Endothelial cell of umbilical vein (primary cell): Measurements from ENCODE around the gene LSMEM2. TPM values are rescaled to one million over a fixed set of nuclear protein-coding genes. Genes with fewer than 3 reads are reported as not detected.

Experiments
- BruUV-seq: library from RNA; stranded (reverse); fragments of 400-500 nt; replicated peaks from 2 replicates; lab custom pipeline; 2021; lab: Mats Ljungman, UMichigan
- CTCF ChIA-PET: fragments of 300-600, 350-600 bp; sonication (Branson Sonifier 250); formaldehyde crosslinking; loops from one replicate; lab custom pipeline; 2021; ENCODE audit warnings: antibody characterized with exemption, inconsistent platforms; lab: Charles Lee
- POLR2A ChIA-PET: fragments of 300-600, 350-600 bp; sonication (Branson Sonifier 250); formaldehyde crosslinking; loops from one replicate; lab custom pipeline; 2021; ENCODE audit warnings: antibody characterized with exemption, inconsistent platforms; lab: Charles Lee
- DNase-seq: peaks from one replicate; pipeline ENCODE4 v3.0.0-alpha.2; 2011; ENCODE audit warnings: low read depth, low spot score
- FAIRE-seq: peaks from 2 replicates; lab custom pipeline; 2011; peaks lifted over from hg19 to GRCh38; lab: Jason Lieb, UNC
- H2AFZ ChIP-seq: 2 replicates; pipeline ENCODE4 v1.6.0; 2012; ENCODE audit warnings: low read depth, low read length, control low read depth, inconsistent platforms
- H3K27ac ChIP-seq: 2 replicates; pipeline ENCODE4 v1.5.1; 2011; ENCODE audit warnings: low read depth, mild to moderate bottlenecking, control low read depth, low read length, moderate library complexity; ENCODE audit not compliant: insufficient read depth
- H3K27me3 ChIP-seq, 2 experiments: 2 replicates each; pipeline versions ENCODE4 v1.6.0 to v1.6.1; 2011; ENCODE audit warnings: low read length in 2 of 2, mixed read lengths in 1 of 2; ENCODE audit not compliant: control insufficient read depth in 2 of 2, insufficient read depth in 2 of 2
- H3K36me3 ChIP-seq, 2 experiments: 2 replicates in 1 of 2; 3 replicates in 1 of 2; pipeline ENCODE4 v1.5.1; 2011; ENCODE audit warnings: low read length in 2 of 2, mild to moderate bottlenecking in 1 of 2, moderate library complexity in 1 of 2; ENCODE audit not compliant: control insufficient read depth in 2 of 2, insufficient read depth in 2 of 2; ENCODE audit errors: extremely low read depth in 1 of 2
- H3K4me1 ChIP-seq: 3 replicates; pipeline ENCODE4 v1.5.1; 2011; ENCODE audit warnings: mild to moderate bottlenecking, low read length; ENCODE audit not compliant: control insufficient read depth, insufficient read depth; ENCODE audit errors: extremely low read depth
- H3K4me2 ChIP-seq: 2 replicates; pipeline ENCODE4 v1.6.1; 2011; ENCODE audit warnings: low read length, control low read depth, mixed read lengths; ENCODE audit not compliant: insufficient read depth
- H3K4me3 ChIP-seq, 3 experiments: fragments of 200-600 bp in 1 of 3; sonication (generic), shearing (Covaris generic) in 1 of 3; replicated peaks in 1 of 3; 2 replicates each; pipeline ENCODE4 v1.5.1; 2011 to 2016; ENCODE audit warnings: control low read depth in 3 of 3, low read length in 3 of 3, mild to moderate bottlenecking in 2 of 3, inconsistent platforms in 1 of 3, low read depth in 1 of 3, moderate library complexity in 1 of 3; ENCODE audit not compliant: insufficient read depth in 1 of 3
- H3K79me2 ChIP-seq: 2 replicates; pipeline ENCODE4 v1.6.0; 2012; ENCODE audit warnings: low read length, inconsistent platforms; ENCODE audit not compliant: control insufficient read depth, insufficient read depth
- H3K9ac ChIP-seq: replicated peaks from 2 replicates; pipeline ENCODE3; 2011; ENCODE audit warnings: low read length, control low read depth; ENCODE audit not compliant: insufficient read depth; ENCODE audit errors: extremely low read depth
- H3K9me1 ChIP-seq: replicated peaks from 3 replicates; pipeline ENCODE4 v1.6.0; 2011; ENCODE audit warnings: mild to moderate bottlenecking, low read length; ENCODE audit not compliant: control insufficient read depth, insufficient read depth; ENCODE audit errors: extremely low read depth
- H3K9me3 ChIP-seq: replicated peaks from 2 replicates; pipeline ENCODE4 v1.5.1; 2012; ENCODE audit warnings: low read length, inconsistent platforms; ENCODE audit not compliant: control insufficient read depth, insufficient read depth
- H4K20me1 ChIP-seq: replicated peaks from 2 replicates; pipeline ENCODE3; 2011; ENCODE audit warnings: mild to moderate bottlenecking, low read length; ENCODE audit not compliant: control insufficient read depth, insufficient read depth; ENCODE audit errors: extremely low read depth
- EZH2 ChIP-seq: IDR thresholded peaks from 2 replicates; pipeline ENCODE4 v1.6.1; 2012; ENCODE audit warnings: borderline replicate concordance, low read depth, mild to moderate bottlenecking, moderate library complexity, low read length, inconsistent platforms; ENCODE audit not compliant: severe bottlenecking
- FOS ChIP-seq: IDR thresholded peaks from 2 replicates; pipeline ENCODE4 v1.6.1; 2011; ENCODE audit warnings: mild to moderate bottlenecking, low read length, moderate library complexity, borderline replicate concordance; ENCODE audit not compliant: insufficient read depth
- GATA2 ChIP-seq: IDR thresholded peaks from 2 replicates; pipeline ENCODE4 v1.7.0; 2011; ENCODE audit warnings: low read depth, mild to moderate bottlenecking, moderate library complexity, mixed read lengths, low read length; ENCODE audit not compliant: insufficient read length, insufficient read depth
- JUN ChIP-seq: IDR thresholded peaks from 2 replicates; pipeline ENCODE4 v1.6.1; 2011; ENCODE audit warnings: borderline replicate concordance, low read depth; ENCODE audit not compliant: insufficient read length, insufficient read depth
- MYC ChIP-seq: IDR thresholded peaks from one replicate; pipeline ENCODE4 v1.6.1; 2011; ENCODE audit warnings: mild to moderate bottlenecking, low read depth, low read length
- POLR2A ChIP-seq: IDR thresholded peaks from 2 replicates; pipeline ENCODE4 v1.6.1; 2012; ENCODE audit warnings: low read depth, mild to moderate bottlenecking, control low read depth, low read length
- POLR2AphosphoS5 ChIP-seq: IDR thresholded peaks from 2 replicates; pipeline ENCODE4 v1.6.1; 2012; ENCODE audit warnings: low read depth, mild to moderate bottlenecking, control low read depth, low read length, moderate library complexity; ENCODE audit not compliant: insufficient read depth
- dilution Hi-C: fragments of 300-500 bp; cut with MboI; formaldehyde crosslinking; loops from one replicate; pipeline ENCODE4 v1.15.0; 2019; ENCODE audit warnings: low sequenced_read_pairs; ENCODE audit not compliant: extremely low pct_ligation_motif_present
- intact Hi-C: fragments of 100-400 bp; cut with micrococcal nuclease; formaldehyde crosslinking; loops from one replicate; pipeline ENCODE4 v1.10.0; 2022
- polyA plus RNA-seq, 4 experiments: library from polyadenylated mRNA; depleted of rRNA in 3 of 4; stranded (reverse) in 3 of 4; unstranded in 1 of 4; fragments of >200 nt; gene quantifications; 2 replicates each; pipeline versions ENCODE4 v1.2.1 to v1.2.3, GENCODE V29; 2011 to 2012; ENCODE audit warnings: missing spikeins in 1 of 4
- total RNA-seq: library from RNA; stranded (reverse); gene quantifications from 2 replicates; pipeline ENCODE4 v1.2.3, GENCODE V29; 2021
- TF ChIP-seq, protein P1 (sequence below): IDR thresholded peaks from 2 replicates; pipeline ENCODE4 v1.6.1; 2011; ENCODE audit not compliant: insufficient read depth, insufficient read length
- TF ChIP-seq, protein P2 (sequence below), 2 donors: IDR thresholded peaks; 1 replicate in 1 of 2; 2 replicates in 1 of 2; pipeline ENCODE4 v1.5.1; 2011; ENCODE audit warnings: low read length in 2 of 2, mild to moderate bottlenecking in 2 of 2, moderate library complexity in 2 of 2, control low read depth in 1 of 2, inconsistent platforms in 1 of 2, low read depth in 1 of 2; ENCODE audit not compliant: insufficient read depth in 1 of 2; ENCODE audit errors: extremely low read depth in 1 of 2

Gene LSMEM2
- total and polyA plus RNA-seq, 2 donors (not counting 3 experiments of a cell fraction or from before 2014, with no cell fraction given), result not detected

DNA sequence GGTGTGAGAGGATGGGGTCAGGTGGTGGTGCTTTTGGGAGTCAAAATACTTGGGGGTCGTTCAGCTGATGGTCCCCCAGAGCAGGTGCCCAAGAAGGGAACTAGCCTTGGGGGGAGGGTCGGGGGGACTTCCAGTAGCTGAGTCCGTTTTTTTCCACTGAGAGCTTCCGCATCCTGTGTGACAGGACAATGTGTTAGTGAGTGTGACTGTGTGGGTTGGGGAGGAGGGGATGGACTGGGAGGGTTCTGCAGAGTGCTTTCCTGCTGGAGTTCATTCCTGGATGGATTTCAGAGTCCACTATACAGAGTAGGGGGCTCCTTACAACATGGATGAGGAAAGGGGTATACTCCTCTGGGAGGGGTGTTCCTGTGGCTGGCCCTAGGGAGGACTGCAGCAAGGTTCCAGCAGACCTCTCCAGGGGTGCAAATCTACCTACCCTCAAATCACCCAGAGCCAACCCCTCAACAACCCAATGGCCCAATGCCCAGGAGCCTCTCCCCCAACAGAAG, 44.3 kb downstream of the LSMEM2 start:
- intact Hi-C loops (loop anchor here (1.0 to 2.0 kb wide), 3 partner anchors 11 to 156 kb away; partner anchors contain the start of genes HYAL3 and NAA80), dilution Hi-C loops (no loop called here)
- POLR2A ChIA-PET, result interaction anchor here (0.6 to 5.1 kb wide), 3 partner anchors 13 to 215 kb away, joined by 3 to 38 read pairs (median 5); partner anchors contain the start of genes HYAL3 and NAA80
- peak overlapping the region; percentile 88 for H3K9ac ChIP-seq
- peaks cover 55% of the 10 kb centered on the region for H3K4me1 ChIP-seq
- no peak overlapping the region for H2AFZ ChIP-seq
- CTCF ChIA-PET, result interaction anchor here (0.8 to 4.3 kb wide), 15 partner anchors 9 to 219 kb away, joined by 3 to 66 read pairs (median 10); partner anchors contain the start of genes CYB561D2, HYAL1, HYAL3 and NAA80
- H3K4me3 ChIP-seq, result peak overlapping the region in 2 of 3 experiments; percentile 62 to 89
- FAIRE-seq (no peak), DNase-seq (peak; percentile 76)
- no peaks in the 10 kb centered on the region for H3K9me1 ChIP-seq
- peak; percentile 3 for TF ChIP-seq FOS
- TF ChIP-seq, protein P1, sequence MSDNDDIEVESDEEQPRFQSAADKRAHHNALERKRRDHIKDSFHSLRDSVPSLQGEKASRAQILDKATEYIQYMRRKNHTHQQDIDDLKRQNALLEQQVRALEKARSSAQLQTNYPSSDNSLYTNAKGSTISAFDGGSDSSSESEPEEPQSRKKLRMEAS, result no peak
- TF ChIP-seq GATA2, result no peak
- H3K27me3 ChIP-seq, result no peaks in the 10 kb centered on the region
- H3K79me2 ChIP-seq, result peaks cover 48% of the 10 kb centered on the region
- no peaks in the 10 kb centered on the region for H3K9me3 ChIP-seq
- peak overlapping the region; percentile 75 for H3K4me2 ChIP-seq
- H3K27ac ChIP-seq, result peak overlapping the region; percentile 99
- H4K20me1 ChIP-seq, result no peaks in the 10 kb centered on the region
- peaks cover 8 to 27% of the 10 kb centered on the region in 2 experiments for H3K36me3 ChIP-seq
- BruUV-seq, result no TSS peak

DNA sequence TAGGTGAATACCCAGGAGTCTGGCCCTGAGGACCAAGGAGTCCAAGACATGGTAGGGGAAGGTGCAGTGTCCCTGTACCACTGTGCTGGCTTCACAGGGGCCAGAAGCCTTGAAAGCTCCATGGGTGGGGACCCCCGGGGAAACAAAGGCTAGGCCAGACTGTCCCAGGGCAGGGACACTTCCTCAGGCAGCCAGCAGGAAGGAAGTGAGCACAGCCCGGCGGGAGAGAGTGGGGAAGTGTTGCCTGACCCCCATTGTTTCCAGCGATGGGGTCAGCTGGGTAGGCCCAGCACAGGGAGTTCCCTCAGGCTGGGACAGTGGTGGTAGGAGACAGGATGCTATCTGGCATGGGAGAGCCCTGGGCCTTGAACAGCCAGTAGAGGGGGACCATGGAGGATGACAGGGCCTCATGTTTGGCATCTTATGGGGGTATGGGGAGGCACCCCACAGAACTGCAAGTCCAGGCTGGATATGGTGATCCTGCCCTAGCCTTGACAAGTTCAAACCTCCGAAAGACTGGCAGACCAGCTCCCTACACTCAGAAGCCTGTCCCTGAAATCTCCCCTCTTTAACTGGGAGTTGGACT, 44.8 kb downstream of the LSMEM2 start:
- Histone ChIP-seq H3K4me3 (peak overlapping the region in 1 of 3 experiments; percentile 25), H3K27ac (peak overlapping the region; percentile 99), H4K20me1 (no peaks in the 10 kb centered on the region), H3K4me1 (peaks cover 53% of the 10 kb centered on the region), H3K27me3 (no peaks in the 10 kb centered on the region), H3K4me2 (peak overlapping the region; percentile 75), H3K9me3 (no peaks in the 10 kb centered on the region), H3K9ac (peak overlapping the region; percentile 88), H3K9me1 (no peaks in the 10 kb centered on the region), H3K36me3 (peaks cover 8 to 21% of the 10 kb centered on the region in 2 experiments), H3K79me2 (peaks cover 43% of the 10 kb centered on the region), H2AFZ (no peak overlapping the region)
- TF ChIP-seq EZH2, result no peak
- TF ChIP-seq MYC, result peak; percentile 27
- peak; percentile 98 for TF ChIP-seq POLR2AphosphoS5
- peak; percentile 47 for TF ChIP-seq GATA2
- peak; percentile 90 for TF ChIP-seq POLR2A
- TF ChIP-seq JUN, result peak; percentile 54
- peak; percentile 70 for TF ChIP-seq FOS
- TF ChIP-seq, protein P2, sequence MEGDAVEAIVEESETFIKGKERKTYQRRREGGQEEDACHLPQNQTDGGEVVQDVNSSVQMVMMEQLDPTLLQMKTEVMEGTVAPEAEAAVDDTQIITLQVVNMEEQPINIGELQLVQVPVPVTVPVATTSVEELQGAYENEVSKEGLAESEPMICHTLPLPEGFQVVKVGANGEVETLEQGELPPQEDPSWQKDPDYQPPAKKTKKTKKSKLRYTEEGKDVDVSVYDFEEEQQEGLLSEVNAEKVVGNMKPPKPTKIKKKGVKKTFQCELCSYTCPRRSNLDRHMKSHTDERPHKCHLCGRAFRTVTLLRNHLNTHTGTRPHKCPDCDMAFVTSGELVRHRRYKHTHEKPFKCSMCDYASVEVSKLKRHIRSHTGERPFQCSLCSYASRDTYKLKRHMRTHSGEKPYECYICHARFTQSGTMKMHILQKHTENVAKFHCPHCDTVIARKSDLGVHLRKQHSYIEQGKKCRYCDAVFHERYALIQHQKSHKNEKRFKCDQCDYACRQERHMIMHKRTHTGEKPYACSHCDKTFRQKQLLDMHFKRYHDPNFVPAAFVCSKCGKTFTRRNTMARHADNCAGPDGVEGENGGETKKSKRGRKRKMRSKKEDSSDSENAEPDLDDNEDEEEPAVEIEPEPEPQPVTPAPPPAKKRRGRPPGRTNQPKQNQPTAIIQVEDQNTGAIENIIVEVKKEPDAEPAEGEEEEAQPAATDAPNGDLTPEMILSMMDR (IDR thresholded peaks at IDR 0.05; ENCODE audit: extremely low read depth in 1 of 2, insufficient read depth in 1 of 2, low read depth in 1 of 2, low read length in 2 of 2), result peak in 1 of 2 donors; percentile 13
- TF ChIP-seq, protein P1, result no peak
- BruUV-seq, result no TSS peak
- POLR2A ChIA-PET, result interaction anchor here (1.5 to 5.1 kb wide), 2 partner anchors 12 to 25 kb away, joined by 5 to 38 read pairs; partner anchors contain the start of genes HYAL3 and NAA80
- FAIRE-seq (no peak), DNase-seq (peak; percentile 95)
- intact Hi-C loops (loop anchor here (1.0 to 2.0 kb wide), 6 partner anchors 11 to 157 kb away; partner anchors contain the start of genes HYAL3 and NAA80), dilution Hi-C loops (no loop called here)
- CTCF ChIA-PET, result interaction anchor here (0.7 to 4.3 kb wide), 21 partner anchors 9 to 219 kb away, joined by 3 to 66 read pairs (median 8); partner anchors contain the start of genes CYB561D2, HYAL1, HYAL3 and IFRD2
